GM10847 (cell line): ENCODE data around the gene POLD4.

Experiments
- POLR2A ChIP-seq: IDR thresholded peaks from 2 replicates; pipeline ENCODE4 v1.6.1; 2011; ENCODE audit not compliant: insufficient read length; ENCODE audit errors: extremely low read depth

POLD4 gene

GRCh38 chr11:67391304-67392182 lies 38.2 kb upstream of the POLD4 start, which contains the start of gene RAD9A:
RAD9A (plus strand) TSS chr11:67391986; CDS start chr11:67392045, 59 bp downstream.
- TF ChIP-seq POLR2A: peak; percentile 53

GRCh38 chr11:67390947-67391303 lies 37.6 kb upstream of the POLD4 start:
- TF ChIP-seq POLR2A: no peak

GRCh38 chr11:67389477-67389876 lies 36.1 kb upstream of the POLD4 start:
- no peak for TF ChIP-seq POLR2A

- TF ChIP-seq POLR2A: no peak
Measured at GRCh38 chr11:67387518-67387917, 34.2 kb upstream of the POLD4 start.

GRCh38 chr11:67387069-67387468 lies 33.7 kb upstream of the POLD4 start:
- TF ChIP-seq POLR2A: no peak

GRCh38 chr11:67384851-67385366 lies 31.6 kb upstream of the POLD4 start:
- no peak for TF ChIP-seq POLR2A

- TF ChIP-seq POLR2A: no peak
Measured at GRCh38 chr11:67382276-67383136, 29.2 kb upstream of the POLD4 start.

GRCh38 chr11:67381244-67381972 lies 28.1 kb upstream of the POLD4 start:
- TF ChIP-seq POLR2A: no peak

- no peak for TF ChIP-seq POLR2A
Measured at GRCh38 chr11:67379061-67380058, 26.0 kb upstream of the POLD4 start.

- no peak for TF ChIP-seq POLR2A
Measured at GRCh38 chr11:67378544-67378943, 25.2 kb upstream of the POLD4 start.

GRCh38 chr11:67376873-67377808 lies 23.8 kb upstream of the POLD4 start:
- no peak for TF ChIP-seq POLR2A

- TF ChIP-seq POLR2A: no peak
Measured at GRCh38 chr11:67376063-67376820, 22.9 kb upstream of the POLD4 start.
